Duodenal mucosa (tissue), 2 donors: Measurements from ENCODE around the gene EMC10.

Source experiments
- H3K27ac ChIP-seq: one replicate; pipeline ENCODE4 v1.7.0; 2013; ENCODE audit warnings: low read depth, low read length
- H3K27me3 ChIP-seq, 2 donors: one replicate each; pipeline ENCODE4 v1.7.0; 2013; ENCODE audit warnings: low read length in 2 of 2, control low read depth in 1 of 2; ENCODE audit not compliant: insufficient read depth in 2 of 2, control insufficient read depth in 1 of 2
- H3K36me3 ChIP-seq, 2 donors: one replicate each; pipeline ENCODE4 v1.7.0; 2013; ENCODE audit warnings: low read length in 2 of 2, control low read depth in 1 of 2; ENCODE audit not compliant: insufficient read depth in 2 of 2, control insufficient read depth in 1 of 2
- H3K4me1 ChIP-seq, 2 donors: one replicate each; pipeline ENCODE4 v1.7.0; 2013; ENCODE audit warnings: low read length in 2 of 2, control low read depth in 1 of 2; ENCODE audit not compliant: insufficient read depth in 2 of 2, control insufficient read depth in 1 of 2
- H3K4me3 ChIP-seq, 2 donors: one replicate each; pipeline ENCODE4 v1.7.0; 2013; ENCODE audit warnings: low read length in 2 of 2, low read depth in 1 of 2
- H3K9ac ChIP-seq, 2 donors: one replicate each; pipeline ENCODE4 v1.7.0; 2013; ENCODE audit warnings: low read length in 2 of 2, low read depth in 1 of 2
- H3K9me3 ChIP-seq, 2 donors: one replicate each; pipeline ENCODE4 v1.7.0; 2013; ENCODE audit warnings: low read length in 2 of 2, control low read depth in 1 of 2; ENCODE audit not compliant: control insufficient read depth in 1 of 2

EMC10 gene

GRCh38 chr19:50451223-50451534 lies 25.1 kb upstream of the EMC10 start:
- Histone ChIP-seq H3K27me3 (peaks cover 0 to 7% of the 10 kb centered on the region in 2 donors), H3K4me1 (no peaks in the 10 kb centered on the region), H3K36me3 (no peaks in the 10 kb centered on the region), H3K4me3 (no peak overlapping the region), H3K27ac (no peak overlapping the region), H3K9me3 (no peaks in the 10 kb centered on the region), H3K9ac (no peak overlapping the region)

GRCh38 chr19:50453243-50453642 lies 23.1 kb upstream of the EMC10 start:
- no peak overlapping the region for H3K9ac ChIP-seq
- H3K27me3 ChIP-seq = peaks cover 9 to 17% of the 10 kb centered on the region in 2 donors
- H3K4me3 ChIP-seq = no peak overlapping the region
- H3K36me3 ChIP-seq = no peaks in the 10 kb centered on the region
- no peaks in the 10 kb centered on the region for H3K9me3 ChIP-seq
- H3K4me1 ChIP-seq = no peaks in the 10 kb centered on the region
- no peak overlapping the region for H3K27ac ChIP-seq

- no peak overlapping the region for H3K27ac ChIP-seq
- H3K4me1 ChIP-seq = no peaks in the 10 kb centered on the region
- no peaks in the 10 kb centered on the region for H3K9me3 ChIP-seq
- no peak overlapping the region for H3K9ac ChIP-seq
- no peak overlapping the region for H3K4me3 ChIP-seq
- no peaks in the 10 kb centered on the region for H3K36me3 ChIP-seq
- peaks cover 9 to 14% of the 10 kb centered on the region in 2 donors for H3K27me3 ChIP-seq
Measured at GRCh38 chr19:50455992-50456391, 20.3 kb upstream of the EMC10 start.

GRCh38 chr19:50457300-50457699 lies 19.0 kb upstream of the EMC10 start:
- no peak overlapping the region for H3K27ac ChIP-seq
- H3K4me3 ChIP-seq = no peak overlapping the region
- H3K4me1 ChIP-seq = no peaks in the 10 kb centered on the region
- no peak overlapping the region for H3K9ac ChIP-seq
- no peaks in the 10 kb centered on the region for H3K9me3 ChIP-seq
- H3K36me3 ChIP-seq = no peaks in the 10 kb centered on the region
- H3K27me3 ChIP-seq = peaks cover 9 to 12% of the 10 kb centered on the region in 2 donors

- Histone ChIP-seq H3K27ac (no peak overlapping the region), H3K4me1 (no peaks in the 10 kb centered on the region), H3K9ac (no peak overlapping the region), H3K9me3 (no peaks in the 10 kb centered on the region), H3K27me3 (peaks cover 9 to 12% of the 10 kb centered on the region in 2 donors), H3K36me3 (no peaks in the 10 kb centered on the region), H3K4me3 (no peak overlapping the region)
Measured at GRCh38 chr19:50458396-50459066, 17.8 kb upstream of the EMC10 start.

- Histone ChIP-seq H3K4me3 (no peak overlapping the region), H3K36me3 (no peaks in the 10 kb centered on the region), H3K9ac (no peak overlapping the region), H3K27ac (no peak overlapping the region), H3K9me3 (no peaks in the 10 kb centered on the region), H3K4me1 (peaks cover 0 to 2% of the 10 kb centered on the region in 2 donors), H3K27me3 (peaks cover 9 to 12% of the 10 kb centered on the region in 2 donors)
Measured at GRCh38 chr19:50459067-50459456, 17.2 kb upstream of the EMC10 start.

GRCh38 chr19:50459638-50460037 lies 16.7 kb upstream of the EMC10 start:
- Histone ChIP-seq H3K4me1 (peaks cover 4 to 8% of the 10 kb centered on the region in 2 donors), H3K27me3 (peaks cover 9 to 12% of the 10 kb centered on the region in 2 donors), H3K36me3 (no peaks in the 10 kb centered on the region), H3K4me3 (no peak overlapping the region), H3K27ac (no peak overlapping the region), H3K9me3 (no peaks in the 10 kb centered on the region), H3K9ac (no peak overlapping the region)

- peaks cover 9 to 12% of the 10 kb centered on the region in 2 donors for H3K27me3 ChIP-seq
- H3K27ac ChIP-seq = no peak overlapping the region
- H3K9ac ChIP-seq = no peak overlapping the region
- peaks cover 11 to 12% of the 10 kb centered on the region in 2 donors for H3K4me1 ChIP-seq
- H3K36me3 ChIP-seq = no peaks in the 10 kb centered on the region
- no peaks in the 10 kb centered on the region for H3K9me3 ChIP-seq
- H3K4me3 ChIP-seq = no peak overlapping the region
Measured at GRCh38 chr19:50460161-50460765, 16.0 kb upstream of the EMC10 start.

- Histone ChIP-seq H3K9ac (no peak overlapping the region), H3K36me3 (no peaks in the 10 kb centered on the region), H3K9me3 (no peaks in the 10 kb centered on the region), H3K4me3 (no peak overlapping the region), H3K27ac (no peak overlapping the region), H3K4me1 (peaks cover 18 to 21% of the 10 kb centered on the region in 2 donors), H3K27me3 (peaks cover 9 to 12% of the 10 kb centered on the region in 2 donors)
Measured at GRCh38 chr19:50461066-50461875, 15.0 kb upstream of the EMC10 start.

- H3K27me3 ChIP-seq = peaks cover 0 to 4% of the 10 kb centered on the region in 2 donors
- no peaks in the 10 kb centered on the region for H3K36me3 ChIP-seq
- peaks cover 26 to 30% of the 10 kb centered on the region in 2 donors for H3K4me1 ChIP-seq
- H3K9ac ChIP-seq = no peak overlapping the region
- no peaks in the 10 kb centered on the region for H3K9me3 ChIP-seq
- H3K27ac ChIP-seq = no peak overlapping the region
- no peak overlapping the region for H3K4me3 ChIP-seq
Measured at GRCh38 chr19:50462970-50463369, 13.3 kb upstream of the EMC10 start.
